DND-41 (cell line): ENCODE data around the gene CFC1.
"Not testable (repeated sequence)": the region's sequence is repeated elsewhere in the genome, so short reads cannot be mapped to it uniquely, and the experiment has no call there.

Experiments used
- CTCF ChIP-seq: IDR thresholded peaks from 2 replicates; pipeline ENCODE4 v1.5.1; 2012; ENCODE audit warnings: borderline replicate concordance, low read length, moderate library complexity, mild to moderate bottlenecking; ENCODE audit not compliant: poor library complexity, severe bottlenecking; ENCODE audit errors: extremely low read depth
- EZH2 ChIP-seq: IDR thresholded peaks from 3 replicates; pipeline ENCODE4 v1.6.1; 2012; ENCODE audit warnings: borderline replicate concordance, low read depth, mild to moderate bottlenecking, moderate library complexity, low read length, inconsistent platforms; ENCODE audit not compliant: severe bottlenecking

GRCh38 chr2:130583582-130583981 is 15.8 kb downstream of the CFC1 start:
- TF ChIP-seq CTCF, EZH2: not testable (repeated sequence)
